Esophagus squamous epithelium (tissue), 4 donors: Measurements from ENCODE around the gene CCDC122.

ENCODE experiments used
- CTCF ChIP-seq, 6 experiments: fragments of 450-650 bp in 4 of 6; fragments of 200-600 bp in 2 of 6; sonication (generic) in 2 of 6; IDR thresholded peaks; one replicate each; pipeline ENCODE4 v1.5.1; 2016 to 2019; ENCODE audit warnings: antibody characterized with exemption in 6 of 6, mild to moderate bottlenecking in 4 of 6, moderate library complexity in 4 of 6
- POLR2A ChIP-seq, 4 donors: fragments of 450-650 bp; IDR thresholded peaks; one replicate each; pipeline ENCODE4 v1.6.1; 2017; ENCODE audit warnings: antibody characterized with exemption in 4 of 4, mild to moderate bottlenecking in 4 of 4, moderate library complexity in 3 of 4

- TF ChIP-seq CTCF (IDR thresholded peaks at IDR 0.05): no peak
- TF ChIP-seq POLR2A (IDR thresholded peaks at IDR 0.05): no peak
These were observed 4.7 kb upstream of the CCDC122 start for GRCh38 chr13:43884222-43884621.
